GM12878 (cell line): ENCODE measurements around the gene C1orf174. TPM values are rescaled to one million over a fixed set of nuclear protein-coding genes. Genes with fewer than 3 reads are reported as not detected.

Source experiments
- ATAC-seq: fragments of 200-7000 bp; cut with Tn5 transposase; 3 replicates; pipeline ENCODE4 v1.9.1; 2020; ENCODE audit warnings: mild to moderate bottlenecking, moderate library complexity
- BruUV-seq: library from RNA; stranded (reverse); fragments of 400-500 nt; replicated peaks from 2 replicates; lab custom pipeline; 2021; lab: Mats Ljungman, UMichigan
- CTCF ChIA-PET: fragments of 300-600 bp; sonication (Branson Sonifier 250); formaldehyde crosslinking; extraction: SDS; loops from one replicate; lab custom pipeline; 2021; ENCODE audit warnings: inconsistent platforms; lab: Yijun Ruan, JAX
- POLR2A ChIA-PET: fragments of 350-600 bp; formaldehyde crosslinking; extraction: SDS; loops from one replicate; lab custom pipeline; 2021; ENCODE audit warnings: inconsistent platforms; lab: Charles Lee
- RAD21 ChIA-PET: fragments of 300-600 bp; sonication (Branson Sonifier 250); formaldehyde crosslinking; loops from one replicate; lab custom pipeline; 2023; ENCODE audit warnings: antibody characterized with exemption; ENCODE audit not compliant: unreplicated experiment; lab: Charles Lee
- SMC1A ChIA-PET: fragments of 300-600 bp; sonication (Branson Sonifier 250); formaldehyde crosslinking; loops from one replicate; lab custom pipeline; 2023; ENCODE audit not compliant: unreplicated experiment, uncharacterized antibody; lab: Charles Lee
- DNase-seq: peaks from one replicate; pipeline ENCODE4 v3.0.0-alpha.2; 2011; ENCODE audit warnings: low read depth, low spot score
- FAIRE-seq: peaks from 3 replicates; lab custom pipeline; 2011; peaks lifted over from hg19 to GRCh38; lab: Jason Lieb, UNC
- H2AFZ ChIP-seq: 2 replicates; pipeline ENCODE4 v1.6.0; 2011; ENCODE audit warnings: low read depth, low read length, control low read depth; ENCODE audit not compliant: control insufficient read depth
- H3K27ac ChIP-seq: 2 replicates; pipeline ENCODE4 v1.5.1; 2011; ENCODE audit warnings: control low read depth; ENCODE audit not compliant: control insufficient read depth, insufficient read depth
- H3K27me3 ChIP-seq, 2 experiments: replicated peaks in 1 of 2; 2 replicates each; pipeline versions ENCODE4 v1.6.0 to v1.6.1; 2011; ENCODE audit warnings: low read length in 1 of 2; ENCODE audit not compliant: control insufficient read depth in 2 of 2, insufficient read depth in 2 of 2
- H3K36me3 ChIP-seq, 2 experiments: 2 replicates each; pipeline ENCODE4 v1.5.1; 2011; ENCODE audit warnings: low read length in 1 of 2; ENCODE audit not compliant: control insufficient read depth in 2 of 2, insufficient read depth in 2 of 2
- H3K4me1 ChIP-seq: 2 replicates; pipeline ENCODE4 v1.6.1; 2011; ENCODE audit warnings: mild to moderate bottlenecking, low read length, moderate library complexity, mixed read lengths; ENCODE audit not compliant: control insufficient read depth, insufficient read depth
- H3K4me2 ChIP-seq: 2 replicates; pipeline ENCODE4 v1.6.0; 2011; ENCODE audit warnings: control low read depth; ENCODE audit not compliant: control insufficient read depth, insufficient read depth
- H3K4me3 ChIP-seq: fragments of 200-600 bp; sonication (generic); 2 replicates; pipeline ENCODE4 v1.5.1; 2016
- H3K79me2 ChIP-seq: 2 replicates; pipeline ENCODE4 v1.6.0; 2011; ENCODE audit warnings: low read length; ENCODE audit not compliant: control insufficient read depth, insufficient read depth
- H3K9ac ChIP-seq: 2 replicates; pipeline ENCODE4 v1.8.0; 2011; ENCODE audit warnings: low read length, control low read depth, mixed read lengths; ENCODE audit not compliant: control insufficient read depth, insufficient read depth
- H3K9me3 ChIP-seq: replicated peaks from 3 replicates; pipeline ENCODE4 v1.5.1; 2011; ENCODE audit warnings: mild to moderate bottlenecking, low read length; ENCODE audit not compliant: control insufficient read depth, insufficient read depth
- H4K20me1 ChIP-seq: 2 replicates; pipeline ENCODE4 v1.6.0; 2011; ENCODE audit not compliant: control insufficient read depth, insufficient read depth
- CUX1 ChIP-seq: IDR thresholded peaks from 2 replicates; pipeline ENCODE4 v1.6.1; 2012; ENCODE audit warnings: improper control_type of control experiment, low read depth, low read length; ENCODE audit not compliant: insufficient replicate concordance
- MYB ChIP-seq: fragments of 150-350 bp; IDR thresholded peaks from 2 replicates; pipeline ENCODE4 v1.6.1; 2014; ENCODE audit warnings: mild to moderate bottlenecking, low read depth, low read length, borderline replicate concordance
- RUNX3 ChIP-seq: IDR thresholded peaks from 2 replicates; pipeline ENCODE4 v1.6.1; 2012; ENCODE audit warnings: low read length, inconsistent platforms
- WRNIP1 ChIP-seq: IDR thresholded peaks from 2 replicates; pipeline ENCODE4 v1.6.1; 2011; ENCODE audit warnings: low read depth, low read length, improper control_type of control experiment, borderline replicate concordance
- WGBS: methylation state at CpG from one replicate; pipeline ENCODE4 v1.1.6; 2016; ENCODE audit warnings: low lambda C conversion rate; ENCODE audit not compliant: insufficient replicate concordance, insufficient coverage; ENCODE audit errors: missing lambda C conversion rate; 5-methylcytosine and 5-hydroxymethylcytosine counted together
- in situ Hi-C: fragments of 300-500 bp; cut with MboI; formaldehyde crosslinking; loops from 9 replicates; pipeline ENCODE4 v1.14.3; 2018; ENCODE audit warnings: mixed read lengths
- intact Hi-C: fragments of 100-400 bp; cut with micrococcal nuclease; formaldehyde crosslinking; loops from one replicate; pipeline ENCODE4 v1.14.2; 2022; ENCODE audit not compliant: unreplicated experiment
- polyA plus RNA-seq, 11 experiments: library from polyadenylated mRNA; depleted of rRNA in 4 of 11; unstranded in 6 of 11; stranded (reverse) in 5 of 11; fragments of >200 nt; fragmentation: Nextera tagmentation in 4 of 11; fragmentation: Illumina TruSeq in 1 of 11; extraction: Ambion mirVana in 4 of 11; extraction: Trizol in 1 of 11; gene quantifications; 1 replicate in 1 of 11; 2 replicates in 10 of 11; pipeline versions ENCODE4 v1.2.1 to v1.2.3, GENCODE V29; 2011 to 2016; ENCODE audit warnings: inconsistent platforms in 2 of 11, missing spikeins in 2 of 11, low read depth in 1 of 11
- total RNA-seq, 4 experiments: library from RNA; depleted of rRNA in 3 of 4; stranded (reverse); fragments of >200 nt in 3 of 4; fragmentation: Illumina TruSeq in 1 of 4; extraction: Trizol in 1 of 4; gene quantifications; 2 replicates each; pipeline versions ENCODE4 v1.2.1 to v1.2.3, GENCODE V29; 2013 to 2021
- TF ChIP-seq, protein P1 (sequence below): IDR thresholded peaks from 2 replicates; pipeline ENCODE4 v1.6.1; 2011; ENCODE audit warnings: borderline replicate concordance, low read depth, mild to moderate bottlenecking, moderate library complexity, mixed read lengths, low read length; ENCODE audit not compliant: insufficient read depth; ENCODE audit errors: extremely low read length
- TF ChIP-seq, protein P2 (sequence below): IDR thresholded peaks from 2 replicates; pipeline ENCODE4 v1.6.1; 2012; ENCODE audit warnings: mild to moderate bottlenecking, low read depth, low read length

C1orf174 gene
- total and polyA plus RNA-seq, 10 of the 15 experiments (the other 5 are each of a cell fraction or from before 2014, with no cell fraction given), result 17.5 to 35.4 (median 25.1) TPM

DNA sequence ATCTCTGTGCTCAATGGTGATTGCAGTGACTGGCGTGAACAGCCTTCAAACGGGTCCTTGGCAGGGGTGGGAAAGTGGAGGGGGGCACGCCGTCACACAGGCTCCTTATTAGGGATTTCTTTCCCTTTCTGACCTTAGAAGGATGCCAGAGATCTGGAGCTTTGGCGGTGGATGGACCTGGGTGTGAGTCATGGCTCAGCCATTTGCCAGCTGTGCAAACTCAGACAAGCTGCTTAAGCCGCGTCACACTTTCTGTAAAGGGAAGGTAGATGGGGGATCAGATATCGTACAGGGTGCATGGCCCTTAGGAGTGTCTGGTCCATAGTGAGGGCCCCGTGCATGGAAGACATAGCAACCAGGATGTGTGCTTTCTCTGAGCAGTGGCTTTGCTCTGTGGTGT lies 48.3 kb upstream of the C1orf174 start (continued):
- TF ChIP-seq, protein P1, sequence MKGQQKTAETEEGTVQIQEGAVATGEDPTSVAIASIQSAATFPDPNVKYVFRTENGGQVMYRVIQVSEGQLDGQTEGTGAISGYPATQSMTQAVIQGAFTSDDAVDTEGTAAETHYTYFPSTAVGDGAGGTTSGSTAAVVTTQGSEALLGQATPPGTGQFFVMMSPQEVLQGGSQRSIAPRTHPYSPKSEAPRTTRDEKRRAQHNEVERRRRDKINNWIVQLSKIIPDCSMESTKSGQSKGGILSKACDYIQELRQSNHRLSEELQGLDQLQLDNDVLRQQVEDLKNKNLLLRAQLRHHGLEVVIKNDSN, result no peak
- TF ChIP-seq MYB, result no peak
- no peak for TF ChIP-seq WRNIP1

GRCh38 chr1:3945916-3946840 lies 46.1 kb upstream of the C1orf174 start:
- H2AFZ ChIP-seq, result no peak overlapping the region
- H3K9ac ChIP-seq, result no peak overlapping the region
- no peak overlapping the region for H3K27ac ChIP-seq
- no peaks in the 10 kb centered on the region for H3K4me1 ChIP-seq
- no peak overlapping the region for H3K4me3 ChIP-seq
- no peaks in the 10 kb centered on the region for H3K79me2 ChIP-seq
- ATAC-seq (no peak), DNase-seq (no peak), FAIRE-seq (no peak)
- 43% methylated on average over 22 of the region's 22 CpGs for WGBS
- no peaks in the 10 kb centered on the region for H4K20me1 ChIP-seq
- intact Hi-C loops, result no loop called here
- no peak overlapping the region for H3K4me2 ChIP-seq
- no peaks in the 10 kb centered on the region for H3K36me3 ChIP-seq
- BruUV-seq, result no TSS peak
- no peaks in the 10 kb centered on the region; the same call in 2 of the 3 replicates for H3K9me3 ChIP-seq
- ChIA-PET RAD21 (no interaction called here), SMC1A (no interaction called here), POLR2A (no interaction called here), CTCF (no interaction called here)
- in situ Hi-C loops, result no loop called here
- H3K27me3 ChIP-seq, result no peaks in the 10 kb centered on the region; a peak in 1 of 4 replicates
- no peak for TF ChIP-seq RUNX3
- TF ChIP-seq, protein P2, sequence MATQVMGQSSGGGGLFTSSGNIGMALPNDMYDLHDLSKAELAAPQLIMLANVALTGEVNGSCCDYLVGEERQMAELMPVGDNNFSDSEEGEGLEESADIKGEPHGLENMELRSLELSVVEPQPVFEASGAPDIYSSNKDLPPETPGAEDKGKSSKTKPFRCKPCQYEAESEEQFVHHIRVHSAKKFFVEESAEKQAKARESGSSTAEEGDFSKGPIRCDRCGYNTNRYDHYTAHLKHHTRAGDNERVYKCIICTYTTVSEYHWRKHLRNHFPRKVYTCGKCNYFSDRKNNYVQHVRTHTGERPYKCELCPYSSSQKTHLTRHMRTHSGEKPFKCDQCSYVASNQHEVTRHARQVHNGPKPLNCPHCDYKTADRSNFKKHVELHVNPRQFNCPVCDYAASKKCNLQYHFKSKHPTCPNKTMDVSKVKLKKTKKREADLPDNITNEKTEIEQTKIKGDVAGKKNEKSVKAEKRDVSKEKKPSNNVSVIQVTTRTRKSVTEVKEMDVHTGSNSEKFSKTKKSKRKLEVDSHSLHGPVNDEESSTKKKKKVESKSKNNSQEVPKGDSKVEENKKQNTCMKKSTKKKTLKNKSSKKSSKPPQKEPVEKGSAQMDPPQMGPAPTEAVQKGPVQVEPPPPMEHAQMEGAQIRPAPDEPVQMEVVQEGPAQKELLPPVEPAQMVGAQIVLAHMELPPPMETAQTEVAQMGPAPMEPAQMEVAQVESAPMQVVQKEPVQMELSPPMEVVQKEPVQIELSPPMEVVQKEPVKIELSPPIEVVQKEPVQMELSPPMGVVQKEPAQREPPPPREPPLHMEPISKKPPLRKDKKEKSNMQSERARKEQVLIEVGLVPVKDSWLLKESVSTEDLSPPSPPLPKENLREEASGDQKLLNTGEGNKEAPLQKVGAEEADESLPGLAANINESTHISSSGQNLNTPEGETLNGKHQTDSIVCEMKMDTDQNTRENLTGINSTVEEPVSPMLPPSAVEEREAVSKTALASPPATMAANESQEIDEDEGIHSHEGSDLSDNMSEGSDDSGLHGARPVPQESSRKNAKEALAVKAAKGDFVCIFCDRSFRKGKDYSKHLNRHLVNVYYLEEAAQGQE, result no peak
- no peak for TF ChIP-seq CUX1
